Neural cell (in vitro differentiated cells): Measurements from ENCODE around the gene PEX5. TPM values are rescaled to one million over a fixed set of nuclear protein-coding genes. Genes with fewer than 3 reads are reported as not detected.

Experiments used
- H2AFZ ChIP-seq: fragments of 200-600, 300-800 bp; sonication (generic), shearing (Covaris generic); 2 replicates; pipeline ENCODE4 v1.6.0; 2014; ENCODE audit warnings: low read depth, mild to moderate bottlenecking, antibody characterized with exemption, low read length, moderate library complexity
- H3F3A ChIP-seq: fragments of 200-600 bp; shearing (Covaris generic); 2 replicates; pipeline ENCODE4 v1.6.1; 2016; ENCODE audit warnings: mild to moderate bottlenecking, moderate library complexity, mixed read lengths, antibody characterized with exemption, low read length; ENCODE audit not compliant: insufficient read depth, poor library complexity, severe bottlenecking
- H3K27ac ChIP-seq: fragments of 200-600, 300-800 bp; sonication (generic), shearing (Covaris generic); 2 replicates; pipeline ENCODE4 v1.5.1; 2014; ENCODE audit warnings: mild to moderate bottlenecking, low read length, moderate library complexity
- H3K27me3 ChIP-seq: fragments of 300-800, 200-600 bp; sonication (generic), shearing (Covaris generic); 2 replicates; pipeline ENCODE4 v1.6.0; 2014; ENCODE audit warnings: mild to moderate bottlenecking, low read depth, low read length, moderate library complexity; ENCODE audit not compliant: insufficient read depth
- H3K36me3 ChIP-seq: fragments of 300-800, 200-600 bp; sonication (generic), shearing (Covaris generic); 2 replicates; pipeline ENCODE4 v1.5.1; 2014; ENCODE audit warnings: mild to moderate bottlenecking, antibody characterized with exemption, low read length, moderate library complexity; ENCODE audit not compliant: insufficient read depth
- H3K4me2 ChIP-seq: fragments of 300-800, 200-600 bp; sonication (generic), shearing (Covaris generic); 2 replicates; pipeline ENCODE4 v1.6.0; 2014; ENCODE audit warnings: mild to moderate bottlenecking, low read length
- H3K4me3 ChIP-seq: fragments of 300-800, 200-600 bp; sonication (generic), shearing (Covaris generic); 2 replicates; pipeline ENCODE4 v1.5.1; 2014; ENCODE audit warnings: mild to moderate bottlenecking, low read length, moderate library complexity
- H3K79me2 ChIP-seq: fragments of 200-600 bp; shearing (Covaris generic); replicated peaks from 2 replicates; pipeline ENCODE4 v1.6.0; 2014; ENCODE audit warnings: mild to moderate bottlenecking, low read length, moderate library complexity; ENCODE audit not compliant: insufficient read depth
- H3K9ac ChIP-seq: fragments of 300-800, 200-600 bp; sonication (generic), shearing (Covaris generic); 2 replicates; pipeline ENCODE4 v1.6.1; 2016; ENCODE audit warnings: mild to moderate bottlenecking, low read length, mixed read lengths
- H3K9me2 ChIP-seq: fragments of 200-600 bp; shearing (Covaris generic); 2 replicates; pipeline ENCODE4 v1.6.1; 2016; ENCODE audit warnings: mild to moderate bottlenecking, low read length, mixed read lengths; ENCODE audit not compliant: insufficient read depth
- H3K9me3 ChIP-seq: fragments of 200-600, 300-800 bp; sonication (generic), shearing (Covaris generic); 2 replicates; pipeline ENCODE4 v1.6.1; 2016; ENCODE audit warnings: mild to moderate bottlenecking, mixed run types, low read length, moderate library complexity, mixed read lengths
- H4K20me1 ChIP-seq: fragments of 200-600 bp; shearing (Covaris generic); 2 replicates; pipeline ENCODE4 v1.6.1; 2016; ENCODE audit warnings: mild to moderate bottlenecking, mixed run types; ENCODE audit not compliant: insufficient read depth
- EP300 ChIP-seq: fragments of 450-650 bp; conservative IDR thresholded peaks from 2 replicates; pipeline ENCODE4 v1.6.1; 2014; ENCODE audit warnings: antibody characterized with exemption, mild to moderate bottlenecking, moderate library complexity; ENCODE audit not compliant: poor library complexity, severe bottlenecking
- EZH2 ChIP-seq: fragments of 200-600, 300-800 bp; shearing (Covaris generic), sonication (generic); IDR thresholded peaks from 2 replicates; pipeline ENCODE4 v1.6.1; 2014; ENCODE audit warnings: antibody characterized with exemption, low read length, borderline replicate concordance, mild to moderate bottlenecking; ENCODE audit not compliant: insufficient read depth, poor library complexity, severe bottlenecking
- MXI1 ChIP-seq: fragments of 450-650 bp; conservative IDR thresholded peaks from 2 replicates; pipeline ENCODE4 v1.6.1; 2014; ENCODE audit warnings: antibody characterized with exemption, mild to moderate bottlenecking; ENCODE audit not compliant: poor library complexity, severe bottlenecking
- POLR2AphosphoS5 ChIP-seq: IDR thresholded peaks from 2 replicates; pipeline ENCODE4 v1.6.1; 2012
- RAD21 ChIP-seq: fragments of 450-650 bp; conservative IDR thresholded peaks from 2 replicates; pipeline ENCODE4 v1.6.1; 2014; ENCODE audit warnings: antibody characterized with exemption, mild to moderate bottlenecking, moderate library complexity
- SMC3 ChIP-seq: fragments of 450-650 bp; conservative IDR thresholded peaks from 2 replicates; pipeline ENCODE4 v1.6.1; 2014; ENCODE audit warnings: antibody characterized with exemption, mild to moderate bottlenecking, moderate library complexity; ENCODE audit not compliant: poor library complexity
- TAF1 ChIP-seq: IDR thresholded peaks from 2 replicates; pipeline ENCODE4 v1.6.1; 2012; ENCODE audit warnings: low read depth
- polyA plus RNA-seq: library from polyadenylated mRNA; depleted of rRNA; stranded (reverse); fragments of >200 nt; gene quantifications from 2 replicates; pipeline ENCODE4 v1.2.3, GENCODE V29; 2014
- TF ChIP-seq, protein P1 (sequence below): IDR thresholded peaks from 2 replicates; pipeline ENCODE4 v1.6.1; 2012; ENCODE audit warnings: borderline replicate concordance
- TF ChIP-seq, protein P2 (sequence below): fragments of 450-650 bp; IDR thresholded peaks from 2 replicates; pipeline ENCODE4 v1.5.1; 2014; ENCODE audit warnings: antibody characterized with exemption, mild to moderate bottlenecking, moderate library complexity; ENCODE audit not compliant: poor library complexity, severe bottlenecking

PEX5 gene
- polyA plus RNA-seq, 1 donor from 2014 or later, result 63.9 TPM

DNA sequence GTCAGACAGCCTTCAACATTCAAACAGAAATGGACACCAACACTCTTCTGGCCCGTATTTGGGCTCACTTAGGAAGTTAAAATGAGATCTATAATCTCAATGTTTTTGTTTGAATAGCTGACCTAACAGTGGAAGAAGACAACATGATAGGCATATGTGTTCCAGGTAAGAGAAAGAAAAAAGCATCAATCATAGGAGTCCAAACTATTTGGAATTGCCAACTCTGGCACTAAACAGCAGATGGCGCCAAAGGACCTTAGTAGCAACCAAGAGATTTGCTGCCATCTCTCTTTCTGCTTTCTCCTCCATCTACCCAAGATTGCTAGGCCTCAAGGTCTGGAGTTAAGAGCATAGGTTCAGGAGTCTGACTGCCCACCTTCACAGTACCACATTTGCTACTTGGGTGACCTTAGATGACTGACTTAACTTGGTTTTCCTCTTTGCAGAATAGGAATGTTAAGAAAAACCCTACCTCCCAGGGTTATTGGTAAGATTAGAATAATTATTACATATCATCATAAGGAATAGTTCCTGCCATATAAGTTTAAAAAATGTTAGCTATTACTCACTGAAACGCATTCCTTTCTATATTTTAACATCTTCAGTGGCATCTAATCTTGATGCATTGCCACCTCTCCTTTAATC is 30.2 kb downstream of the PEX5 start:
- Histone ChIP-seq H3K9me2 (no peaks in the 10 kb centered on the region), H2AFZ (no peak overlapping the region), H3K9me3 (no peaks in the 10 kb centered on the region), H3K27ac (no peak overlapping the region), H3K27me3 (no peaks in the 10 kb centered on the region), H3K4me3 (no peak overlapping the region), H3F3A (no peaks in the 10 kb centered on the region), H3K4me2 (no peak overlapping the region), H3K36me3 (no peaks in the 10 kb centered on the region), H3K79me2 (no peaks in the 10 kb centered on the region), H4K20me1 (no peaks in the 10 kb centered on the region), H3K9ac (no peak overlapping the region)
- peak; percentile 100 for TF ChIP-seq SMC3
- peak; percentile 98 for TF ChIP-seq RAD21
- TF ChIP-seq, protein P1, sequence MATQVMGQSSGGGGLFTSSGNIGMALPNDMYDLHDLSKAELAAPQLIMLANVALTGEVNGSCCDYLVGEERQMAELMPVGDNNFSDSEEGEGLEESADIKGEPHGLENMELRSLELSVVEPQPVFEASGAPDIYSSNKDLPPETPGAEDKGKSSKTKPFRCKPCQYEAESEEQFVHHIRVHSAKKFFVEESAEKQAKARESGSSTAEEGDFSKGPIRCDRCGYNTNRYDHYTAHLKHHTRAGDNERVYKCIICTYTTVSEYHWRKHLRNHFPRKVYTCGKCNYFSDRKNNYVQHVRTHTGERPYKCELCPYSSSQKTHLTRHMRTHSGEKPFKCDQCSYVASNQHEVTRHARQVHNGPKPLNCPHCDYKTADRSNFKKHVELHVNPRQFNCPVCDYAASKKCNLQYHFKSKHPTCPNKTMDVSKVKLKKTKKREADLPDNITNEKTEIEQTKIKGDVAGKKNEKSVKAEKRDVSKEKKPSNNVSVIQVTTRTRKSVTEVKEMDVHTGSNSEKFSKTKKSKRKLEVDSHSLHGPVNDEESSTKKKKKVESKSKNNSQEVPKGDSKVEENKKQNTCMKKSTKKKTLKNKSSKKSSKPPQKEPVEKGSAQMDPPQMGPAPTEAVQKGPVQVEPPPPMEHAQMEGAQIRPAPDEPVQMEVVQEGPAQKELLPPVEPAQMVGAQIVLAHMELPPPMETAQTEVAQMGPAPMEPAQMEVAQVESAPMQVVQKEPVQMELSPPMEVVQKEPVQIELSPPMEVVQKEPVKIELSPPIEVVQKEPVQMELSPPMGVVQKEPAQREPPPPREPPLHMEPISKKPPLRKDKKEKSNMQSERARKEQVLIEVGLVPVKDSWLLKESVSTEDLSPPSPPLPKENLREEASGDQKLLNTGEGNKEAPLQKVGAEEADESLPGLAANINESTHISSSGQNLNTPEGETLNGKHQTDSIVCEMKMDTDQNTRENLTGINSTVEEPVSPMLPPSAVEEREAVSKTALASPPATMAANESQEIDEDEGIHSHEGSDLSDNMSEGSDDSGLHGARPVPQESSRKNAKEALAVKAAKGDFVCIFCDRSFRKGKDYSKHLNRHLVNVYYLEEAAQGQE, result no peak
- TF ChIP-seq POLR2AphosphoS5, result no peak
- TF ChIP-seq EP300, result no peak
- no peak for TF ChIP-seq MXI1
- TF ChIP-seq, protein P2, sequence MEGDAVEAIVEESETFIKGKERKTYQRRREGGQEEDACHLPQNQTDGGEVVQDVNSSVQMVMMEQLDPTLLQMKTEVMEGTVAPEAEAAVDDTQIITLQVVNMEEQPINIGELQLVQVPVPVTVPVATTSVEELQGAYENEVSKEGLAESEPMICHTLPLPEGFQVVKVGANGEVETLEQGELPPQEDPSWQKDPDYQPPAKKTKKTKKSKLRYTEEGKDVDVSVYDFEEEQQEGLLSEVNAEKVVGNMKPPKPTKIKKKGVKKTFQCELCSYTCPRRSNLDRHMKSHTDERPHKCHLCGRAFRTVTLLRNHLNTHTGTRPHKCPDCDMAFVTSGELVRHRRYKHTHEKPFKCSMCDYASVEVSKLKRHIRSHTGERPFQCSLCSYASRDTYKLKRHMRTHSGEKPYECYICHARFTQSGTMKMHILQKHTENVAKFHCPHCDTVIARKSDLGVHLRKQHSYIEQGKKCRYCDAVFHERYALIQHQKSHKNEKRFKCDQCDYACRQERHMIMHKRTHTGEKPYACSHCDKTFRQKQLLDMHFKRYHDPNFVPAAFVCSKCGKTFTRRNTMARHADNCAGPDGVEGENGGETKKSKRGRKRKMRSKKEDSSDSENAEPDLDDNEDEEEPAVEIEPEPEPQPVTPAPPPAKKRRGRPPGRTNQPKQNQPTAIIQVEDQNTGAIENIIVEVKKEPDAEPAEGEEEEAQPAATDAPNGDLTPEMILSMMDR, result peak; percentile 96
- TF ChIP-seq EZH2, result no peak
- TF ChIP-seq TAF1, result no peak

DNA sequence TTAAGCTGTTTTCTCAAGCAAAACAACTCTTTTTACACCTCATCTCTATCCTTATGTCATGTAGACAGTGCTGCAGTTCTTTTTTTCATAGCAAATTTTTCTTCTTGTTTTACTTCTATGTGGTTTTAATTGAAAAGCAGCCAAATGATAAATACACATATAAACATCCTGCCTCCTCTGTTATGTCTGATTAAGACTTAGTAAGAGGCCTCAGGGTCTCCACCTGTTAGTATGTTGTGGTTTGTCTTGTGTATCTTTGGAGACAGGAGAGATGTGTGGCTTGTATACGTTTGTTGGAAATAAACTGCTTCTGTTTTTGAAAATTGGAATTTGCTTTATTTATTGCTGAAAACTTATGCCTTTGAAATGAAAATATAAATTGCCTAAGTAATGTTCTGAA is 32.0 kb downstream of the PEX5 start:
- no peaks in the 10 kb centered on the region for H3K27me3 ChIP-seq
- no peak overlapping the region for H2AFZ ChIP-seq
- no peaks in the 10 kb centered on the region for H3K9me3 ChIP-seq
- H4K20me1 ChIP-seq, result no peaks in the 10 kb centered on the region
- no peak overlapping the region for H3K9ac ChIP-seq
- H3K79me2 ChIP-seq, result no peaks in the 10 kb centered on the region
- H3K4me3 ChIP-seq, result no peak overlapping the region
- no peak overlapping the region for H3K27ac ChIP-seq
- no peaks in the 10 kb centered on the region for H3K9me2 ChIP-seq
- H3F3A ChIP-seq, result no peaks in the 10 kb centered on the region
- H3K4me2 ChIP-seq, result no peak overlapping the region
- TF ChIP-seq EZH2 (no peak), EP300 (no peak), TAF1 (no peak), RAD21 (no peak), SMC3 (no peak), MXI1 (no peak), POLR2AphosphoS5 (no peak)
- TF ChIP-seq, protein P1, result no peak
- TF ChIP-seq, protein P2, result no peak
- H3K36me3 ChIP-seq, result no peaks in the 10 kb centered on the region
